HepG2 (cell line): ENCODE measurements around the gene DYNC2LI1.

ENCODE experiments used
- BRF2 ChIP-seq: sonication (generic); formaldehyde crosslinking; IDR thresholded peaks from 2 replicates; pipeline ENCODE4 v1.8.1; 2022; ENCODE audit warnings: mild to moderate bottlenecking, missing genetic modification reagents
- CBX5 ChIP-seq: sonication (generic); formaldehyde crosslinking; IDR thresholded peaks from 2 replicates; pipeline ENCODE4 v1.4.0; 2020; ENCODE audit warnings: missing genetic modification reagents, borderline replicate concordance
- CTCF ChIP-seq: sonication (generic); formaldehyde crosslinking; IDR thresholded peaks from 2 replicates; pipeline ENCODE4 v1.5.0; 2020; ENCODE audit warnings: mild to moderate bottlenecking, missing genetic modification reagents, moderate library complexity
- KAT7 ChIP-seq: IDR thresholded peaks from 2 replicates; pipeline ENCODE4 v1.6.1; 2018; ENCODE audit warnings: borderline replicate concordance, missing compliant biosample characterization
- KDM5A ChIP-seq: fragments of 200-600 bp; sonication (generic); IDR thresholded peaks from 2 replicates; pipeline ENCODE4 v1.7.0; 2018; ENCODE audit warnings: antibody characterized with exemption, mild to moderate bottlenecking, low read length, borderline replicate concordance
- NBN ChIP-seq: fragments of 450-650 bp; conservative IDR thresholded peaks from 2 replicates; pipeline ENCODE4 v1.6.1; 2017
- RERE ChIP-seq: IDR thresholded peaks from 2 replicates; pipeline ENCODE4 v1.6.1; 2016; ENCODE audit warnings: low read depth, missing genetic modification reagents, missing compliant biosample characterization
- REST ChIP-seq, 2 experiments: IDR thresholded peaks; 2 replicates each; pipeline ENCODE4 v1.6.1; 2011 to 2012; ENCODE audit warnings: low read length in 2 of 2, borderline replicate concordance in 1 of 2, low read depth in 1 of 2, mild to moderate bottlenecking in 1 of 2, moderate library complexity in 1 of 2
- SMC3 ChIP-seq: IDR thresholded peaks from 2 replicates; pipeline ENCODE4 v1.6.1; 2011; ENCODE audit warnings: low read length, improper control_type of control experiment
- TCF7 ChIP-seq: sonication (generic); IDR thresholded peaks from 2 replicates; pipeline ENCODE4 v1.6.1; 2016; ENCODE audit warnings: antibody characterized with exemption, low read depth
- ZKSCAN1 ChIP-seq: fragments of 150-350 bp; IDR thresholded peaks from 2 replicates; pipeline ENCODE4 v1.6.1; 2014; ENCODE audit warnings: low read length
- ZNF317 ChIP-seq: sonication (generic); formaldehyde crosslinking; IDR thresholded peaks from 2 replicates; pipeline ENCODE4 v1.5.0; 2020; ENCODE audit warnings: mild to moderate bottlenecking, missing genetic modification reagents
- ZNF598 ChIP-seq: sonication (generic); formaldehyde crosslinking; IDR thresholded peaks from 2 replicates; pipeline ENCODE4 v1.5.1; 2020; ENCODE audit warnings: mild to moderate bottlenecking, missing genetic modification reagents, borderline replicate concordance
- ZNF687 ChIP-seq: sonication (generic); formaldehyde crosslinking; IDR thresholded peaks from 2 replicates; pipeline ENCODE4 v1.5.1; 2020; ENCODE audit warnings: mild to moderate bottlenecking, missing genetic modification reagents, moderate library complexity

GRCh38 chr2:43822839-43823238, 49.0 kb downstream of the DYNC2LI1 start:
- TF ChIP-seq CBX5 (CRISPR knock-in tag) (no peak), CTCF (CRISPR knock-in tag) (no peak), ZNF317 (no peak), ZNF687 (CRISPR knock-in tag) (no peak), TCF7 (no peak), KAT7 (no peak), ZKSCAN1 (no peak), RERE (CRISPR knock-in tag) (no peak), REST (IDR thresholded peaks at IDR 0.05; ENCODE audit: borderline replicate concordance in 1 of 2, low read depth in 1 of 2, low read length in 2 of 2) (no peak), ZNF598 (CRISPR knock-in tag) (no peak), BRF2 (CRISPR knock-in tag) (no peak), NBN (no peak), SMC3 (no peak), KDM5A (no peak)
